HepG2 (cell line): ENCODE measurements around the gene VMO1. TPM values are rescaled to one million over a fixed set of nuclear protein-coding genes. Genes with fewer than 3 reads are reported as not detected.
A peak's percentile ranks its signal among the peaks of the same experiment; 100 is the strongest.

Experiments used
- CCAR2 ChIP-seq: fragments of 200-400 bp; formaldehyde crosslinking; optimal IDR thresholded peaks from 2 replicates; pipeline ENCODE3; 2018; ENCODE audit warnings: low read depth, mild to moderate bottlenecking, low read length, moderate library complexity
- FOXC1 ChIP-seq: sonication (generic); formaldehyde crosslinking; IDR thresholded peaks from 2 replicates; pipeline ENCODE4 v1.8.0; 2022; ENCODE audit warnings: mild to moderate bottlenecking, missing genetic modification reagents, borderline replicate concordance
- HNRNPH1 ChIP-seq: fragments of 200-400 bp; formaldehyde crosslinking; optimal IDR thresholded peaks from 2 replicates; pipeline ENCODE3; 2017; ENCODE audit warnings: mild to moderate bottlenecking, low read depth, low read length
- MYPOP ChIP-seq: sonication (generic); formaldehyde crosslinking; IDR thresholded peaks from 2 replicates; pipeline ENCODE4 v1.8.1; 2023; ENCODE audit warnings: mild to moderate bottlenecking, moderate library complexity, missing genetic modification reagents
- SIN3A ChIP-seq: IDR thresholded peaks from 2 replicates; pipeline ENCODE4 v1.6.1; 2011; ENCODE audit warnings: low read depth, mild to moderate bottlenecking, control low read depth, low read length, borderline replicate concordance
- STAG1 ChIP-seq: sonication (generic); formaldehyde crosslinking; IDR thresholded peaks from 2 replicates; pipeline ENCODE4 v1.4.0; 2020; ENCODE audit warnings: missing genetic modification reagents
- ZNF280D ChIP-seq: sonication (generic); formaldehyde crosslinking; IDR thresholded peaks from 2 replicates; pipeline ENCODE4 v1.5.1; 2020; ENCODE audit warnings: mild to moderate bottlenecking, missing genetic modification reagents
- ZNF407 ChIP-seq: sonication (generic); formaldehyde crosslinking; IDR thresholded peaks from one replicate; pipeline ENCODE4 v1.5.1; 2020; ENCODE audit warnings: mild to moderate bottlenecking, missing genetic modification reagents; ENCODE audit errors: not compliant biosample characterization
- ZNF609 ChIP-seq: sonication (generic); formaldehyde crosslinking; IDR thresholded peaks from 2 replicates; pipeline ENCODE4 v1.4.0; 2020; ENCODE audit warnings: mild to moderate bottlenecking, missing genetic modification reagents, borderline replicate concordance
- polyA plus RNA-seq, 8 experiments: library from polyadenylated mRNA; depleted of rRNA in 3 of 8; stranded (reverse) in 7 of 8; unstranded in 1 of 8; fragments of >200 nt; fragmentation: Illumina TruSeq in 4 of 8; extraction: Trizol in 4 of 8; gene quantifications; 2 replicates each; pipeline versions ENCODE4 v1.2.1 to v1.2.3, GENCODE V29; 2011 to 2016; ENCODE audit warnings: low read depth in 4 of 8, missing spikeins in 1 of 8, mixed read lengths in 1 of 8; ENCODE audit not compliant: insufficient read depth in 1 of 8
- total RNA-seq, 5 experiments: library from RNA; depleted of rRNA; stranded (reverse); fragments of >200 nt; fragmentation: Illumina TruSeq; extraction: Trizol; gene quantifications; 2 replicates each; pipeline ENCODE4 v1.2.3, GENCODE V29; 2016; ENCODE audit warnings: low read depth in 1 of 5

The VMO1 gene
- total and polyA plus RNA-seq, 2 of the 13 experiments (the other 11 are each of a cell fraction or from before 2014, with no cell fraction given): not detected

- 0 out of 2 replicates have a peak, but pooled peaks have one; percentile 20 for TF ChIP-seq ZNF609 (CRISPR knock-in tag)
- no peak for TF ChIP-seq ZNF280D (CRISPR knock-in tag)
- TF ChIP-seq STAG1 (CRISPR knock-in tag): peak; percentile 79
- TF ChIP-seq CCAR2: no peak
- TF ChIP-seq HNRNPH1: no peak
- peak; percentile 83 for TF ChIP-seq MYPOP (CRISPR knock-in tag)
- 0 out of 2 replicates have a peak, but pooled peaks have one; percentile 50 for TF ChIP-seq SIN3A
- peak; percentile 26; the same call in 1 of the 2 replicates for TF ChIP-seq FOXC1 (CRISPR knock-in tag)
- no peak for TF ChIP-seq ZNF407 (CRISPR knock-in tag)
These were observed 4.0 kb upstream of the VMO1 start (continued) for GRCh38 chr17:4789951-4790704.
